Measurements from ENCODE around the gene RIOX2. TPM values are rescaled to one million over a fixed set of nuclear protein-coding genes. Genes with fewer than 3 reads are reported as not detected.

The RIOX2 gene
- total RNA-seq, 1 donor from 2014 or later = 27.4 TPM

GRCh38 chr3:97954228-97954827, 17.9 kb downstream of the RIOX2 start:
- DNase-seq (ENCODE audit: low read depth, low spot score) = no peak

DNA sequence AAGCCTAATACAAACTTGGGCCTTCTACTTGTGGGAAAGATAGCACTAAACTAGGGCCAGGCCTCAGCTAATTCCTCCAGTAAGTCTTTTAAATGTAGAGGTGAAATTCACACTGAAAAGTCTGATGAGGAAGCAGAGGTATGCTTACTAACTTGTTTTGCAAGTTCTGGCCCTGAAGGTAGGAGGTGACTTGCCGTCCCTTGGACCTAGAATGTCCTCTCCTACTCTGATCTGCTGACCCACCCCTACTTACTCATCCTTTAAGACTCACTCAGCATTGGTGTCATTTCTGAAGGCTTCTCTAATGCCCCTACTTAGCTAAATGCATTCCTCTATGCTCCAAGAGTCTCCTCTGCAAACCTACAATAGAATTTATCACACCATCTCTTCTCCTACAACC, 19.4 kb downstream of the RIOX2 start:
- no peak for DNase-seq (ENCODE audit: low read depth, low spot score)

DNA sequence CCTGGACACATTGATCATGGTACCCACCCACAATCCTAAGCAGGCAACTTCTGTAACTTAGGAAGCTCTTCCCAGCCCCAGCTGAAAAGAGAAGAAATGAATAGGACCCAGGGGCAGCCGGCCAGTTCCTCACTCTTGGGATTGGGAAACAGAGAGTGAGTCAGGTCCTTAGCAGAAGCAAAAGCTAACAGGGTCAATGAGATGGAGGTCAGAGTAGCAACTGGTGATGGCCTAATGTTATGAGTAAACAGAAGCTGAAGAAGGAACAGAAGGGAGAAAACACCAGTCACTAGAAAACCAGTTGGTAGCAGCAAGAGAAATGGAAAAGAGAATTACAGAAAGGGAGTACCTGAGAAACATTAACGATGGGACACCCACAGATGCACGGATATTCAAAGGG, 20.0 kb downstream of the RIOX2 start:
- DNase-seq (ENCODE audit: low read depth, low spot score) = no peak

- DNase-seq (ENCODE audit: low read depth, low spot score) = no peak
These were observed 21.9 kb downstream of the RIOX2 start for GRCh38 chr3:97950360-97950759.

DNA sequence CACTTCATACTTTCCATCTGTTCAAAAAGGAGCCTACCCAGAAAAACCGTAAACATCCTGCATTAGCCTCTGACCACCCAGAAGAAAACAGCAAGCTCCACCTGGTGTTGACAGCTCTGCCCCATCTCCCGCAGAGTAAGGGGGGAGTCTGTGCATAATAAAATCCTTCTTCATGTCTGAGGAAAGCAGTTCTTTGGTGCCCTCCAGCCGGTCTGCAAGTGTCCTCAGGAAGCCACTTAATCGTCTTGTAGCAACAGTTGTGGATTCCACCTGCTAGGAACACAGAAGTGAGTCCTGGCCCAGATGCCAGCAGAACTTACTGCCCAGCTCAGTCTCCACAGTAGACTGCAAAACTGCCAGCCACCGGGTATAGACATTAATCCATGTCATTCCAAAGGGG, 22.5 kb downstream of the RIOX2 start:
- no peak for DNase-seq (ENCODE audit: low read depth, low spot score)

- no peak for DNase-seq (ENCODE audit: low read depth, low spot score)
These were observed 23.1 kb downstream of the RIOX2 start for GRCh38 chr3:97949110-97949485.

DNA sequence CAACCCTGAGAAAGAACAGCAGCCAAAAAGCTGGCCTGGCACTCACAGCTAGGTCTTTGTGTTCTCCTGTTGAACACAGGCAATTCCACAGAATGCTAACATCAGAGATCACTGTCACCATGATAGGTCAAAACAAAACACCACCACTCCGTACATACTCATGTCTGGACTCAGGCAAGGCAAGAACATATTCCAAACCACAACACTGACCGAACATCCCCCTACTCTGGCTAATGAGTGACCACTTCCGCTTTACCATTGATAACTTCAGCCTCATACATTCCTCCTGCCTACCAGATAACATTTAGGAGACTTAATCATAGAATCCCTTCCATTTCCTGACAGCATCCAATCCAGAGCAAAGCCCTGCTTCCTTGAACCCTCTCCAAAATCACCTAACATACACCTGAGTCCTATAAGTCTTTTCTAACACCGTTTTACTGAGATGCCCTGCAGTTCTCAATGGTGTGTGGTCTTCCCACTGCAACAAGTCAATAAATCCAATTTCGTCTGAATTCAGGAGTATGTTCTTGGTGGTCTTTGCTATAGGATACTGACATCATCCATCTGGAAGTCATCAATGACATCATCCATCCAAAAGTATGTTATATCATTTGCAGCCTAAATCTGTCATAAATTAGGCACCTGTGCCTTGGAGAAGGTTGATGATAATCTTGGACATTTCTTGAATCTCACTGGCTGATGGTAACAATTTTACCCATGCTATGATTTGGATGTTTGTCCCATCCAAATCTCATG, 23.7 kb downstream of the RIOX2 start:
- no peak for DNase-seq (ENCODE audit: low read depth, low spot score)

DNA sequence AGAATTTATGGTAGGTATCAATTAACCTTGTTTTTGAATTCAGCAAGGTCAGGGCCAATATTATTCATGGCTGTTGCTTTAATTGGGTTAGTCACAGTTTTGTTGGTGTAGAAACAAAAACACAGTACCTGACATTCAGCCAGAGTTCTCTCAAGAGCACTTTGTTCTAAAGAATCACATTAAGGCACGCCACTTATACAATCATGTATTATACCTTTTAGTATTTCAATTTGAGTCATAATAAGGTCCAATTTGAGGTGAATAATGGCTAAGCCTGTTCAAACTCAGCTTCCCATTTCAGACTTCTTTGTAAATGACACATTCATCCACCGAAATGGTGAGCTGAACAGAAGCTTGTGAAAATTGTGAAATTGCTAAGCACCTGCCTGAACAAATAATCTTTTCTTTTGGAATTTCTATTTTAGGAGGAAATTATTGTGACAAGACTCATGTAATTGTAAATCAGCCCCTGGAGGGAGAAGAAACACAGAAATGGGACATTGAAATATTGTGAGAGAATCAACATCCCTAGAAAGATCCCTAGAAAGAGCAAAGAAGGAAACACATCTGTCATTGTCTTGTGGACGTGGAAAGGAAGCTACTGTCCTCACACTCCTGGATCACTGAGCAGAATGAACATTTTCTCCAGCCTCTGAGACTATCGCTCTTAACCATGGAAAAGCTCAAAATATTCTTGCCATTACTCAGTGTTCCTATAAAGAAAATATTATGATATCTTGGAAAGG, 29.3 kb downstream of the RIOX2 start:
- no peak for DNase-seq (ENCODE audit: low read depth, low spot score)

DNA sequence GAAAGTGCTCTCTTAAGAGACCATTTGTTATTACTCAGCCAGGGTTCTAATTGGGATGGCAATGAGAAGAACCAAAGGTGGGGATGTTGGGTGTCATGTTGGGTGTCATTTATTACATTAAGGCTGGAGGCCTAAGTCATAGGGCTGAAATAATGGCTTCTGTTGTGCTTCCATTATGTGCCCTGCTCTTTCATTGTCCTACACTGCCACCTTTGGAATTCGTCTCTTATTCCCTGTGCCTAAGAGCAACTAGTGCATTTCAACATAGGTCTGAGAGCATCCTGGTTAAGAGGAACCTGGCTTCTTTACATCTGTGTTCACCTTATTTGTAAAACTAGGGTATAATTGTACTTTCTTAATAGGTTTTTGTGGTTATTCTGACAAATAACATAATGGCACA, 32.2 kb downstream of the RIOX2 start:
- no peak for DNase-seq (ENCODE audit: low read depth, low spot score)

GRCh38 chr3:97939401-97939800, 32.8 kb downstream of the RIOX2 start:
- DNase-seq (ENCODE audit: low read depth, low spot score) = no peak

- no peak for DNase-seq (ENCODE audit: low read depth, low spot score)
These were observed 33.8 kb downstream of the RIOX2 start for GRCh38 chr3:97938444-97938843.

DNA sequence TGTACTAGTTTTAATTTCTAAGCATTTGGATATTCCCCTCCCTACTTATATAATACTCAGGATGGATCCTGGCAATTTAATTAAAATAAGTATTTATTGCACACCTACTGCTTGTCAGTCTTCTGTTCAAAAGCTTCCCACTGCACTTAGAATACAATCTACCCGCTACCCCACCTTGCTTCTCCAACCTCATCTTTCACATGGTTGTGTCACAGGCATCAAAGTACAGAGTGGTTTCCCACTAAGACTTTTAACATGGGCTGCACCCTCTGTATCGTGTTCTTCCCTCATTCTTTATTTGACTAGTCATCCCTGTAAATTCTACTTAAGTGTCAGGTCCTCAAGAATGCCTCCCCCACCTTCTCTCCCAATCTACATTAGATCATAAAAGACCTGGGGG, 35.0 kb downstream of the RIOX2 start:
- DNase-seq (ENCODE audit: low read depth, low spot score) = no peak

- no peak for DNase-seq (ENCODE audit: low read depth, low spot score)
These were observed 36.4 kb downstream of the RIOX2 start for GRCh38 chr3:97935842-97936241.

GRCh38 chr3:97934980-97935695, 37.1 kb downstream of the RIOX2 start:
- no peak for DNase-seq (ENCODE audit: low read depth, low spot score)

- DNase-seq (ENCODE audit: low read depth, low spot score) = no peak
These were observed 39.8 kb downstream of the RIOX2 start for GRCh38 chr3:97932387-97932801.

- no peak for DNase-seq (ENCODE audit: low read depth, low spot score)
These were observed 41.0 kb downstream of the RIOX2 start for GRCh38 chr3:97931218-97931617.

- no peak for DNase-seq (ENCODE audit: low read depth, low spot score)
These were observed 42.2 kb downstream of the RIOX2 start for GRCh38 chr3:97930018-97930417.

DNA sequence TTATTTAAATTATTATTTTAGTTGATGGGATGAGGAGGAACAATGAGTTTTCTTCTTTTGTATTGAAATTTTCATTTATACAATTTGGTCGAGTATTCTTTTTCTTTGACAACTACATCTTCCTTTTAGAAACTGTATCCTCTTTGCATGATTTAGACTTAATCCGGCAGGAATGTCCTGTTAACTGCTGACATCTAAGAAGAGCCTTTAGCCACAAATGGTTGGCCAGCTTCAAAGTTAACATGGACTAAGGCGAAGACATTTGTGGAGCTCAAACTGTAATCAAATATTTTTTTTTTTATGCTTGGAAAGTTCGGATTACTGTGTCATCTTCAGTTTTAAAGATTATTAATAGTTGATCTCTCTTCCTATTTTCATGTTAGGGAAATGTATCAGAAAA, 43.2 kb downstream of the RIOX2 start:
- no peak for DNase-seq (ENCODE audit: low read depth, low spot score)

- DNase-seq (ENCODE audit: low read depth, low spot score) = no peak
These were observed 44.5 kb downstream of the RIOX2 start for GRCh38 chr3:97927704-97928103.

- no peak for DNase-seq (ENCODE audit: low read depth, low spot score)
These were observed 54.3 kb downstream of the RIOX2 start for GRCh38 chr3:97917813-97918536.

DNA sequence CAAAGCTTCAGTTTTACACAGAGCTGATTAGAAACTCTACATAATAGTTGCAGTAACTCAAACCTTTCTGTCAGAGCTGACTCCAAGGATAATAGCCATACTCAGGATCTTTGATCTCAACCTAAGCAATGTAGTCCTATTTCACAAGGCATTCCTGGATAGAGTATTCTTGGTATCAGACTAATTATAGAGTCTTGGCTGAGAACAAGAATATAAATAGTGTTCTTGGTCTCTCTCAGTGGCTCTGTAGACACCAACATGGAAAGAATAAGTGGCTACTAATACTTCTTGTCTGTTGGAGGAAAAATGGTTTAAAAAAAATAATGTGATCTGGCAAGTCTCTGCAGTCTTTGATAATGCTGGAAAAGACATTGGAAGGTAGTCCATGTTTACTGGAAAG, 55.7 kb downstream of the RIOX2 start:
- no peak for DNase-seq (ENCODE audit: low read depth, low spot score)

Measured in pulmonary artery endothelial cell (primary cell).